Stimulated activated CD8-positive, alpha-beta memory T cell treated with anti-CD3 and anti-CD28 coated beads, Interleukin-12 subunit alpha, Interleukin-12 subunit beta, amount 100 ng/mL, for 24 hours (primary cell): ENCODE measurements around the gene CCDC142.

Experiments used
- DNase-seq: peaks from one replicate; pipeline ENCODE4 v3.0.0-alpha.2; 2020; ENCODE audit errors: extremely low read depth

CCDC142 gene

DNA sequence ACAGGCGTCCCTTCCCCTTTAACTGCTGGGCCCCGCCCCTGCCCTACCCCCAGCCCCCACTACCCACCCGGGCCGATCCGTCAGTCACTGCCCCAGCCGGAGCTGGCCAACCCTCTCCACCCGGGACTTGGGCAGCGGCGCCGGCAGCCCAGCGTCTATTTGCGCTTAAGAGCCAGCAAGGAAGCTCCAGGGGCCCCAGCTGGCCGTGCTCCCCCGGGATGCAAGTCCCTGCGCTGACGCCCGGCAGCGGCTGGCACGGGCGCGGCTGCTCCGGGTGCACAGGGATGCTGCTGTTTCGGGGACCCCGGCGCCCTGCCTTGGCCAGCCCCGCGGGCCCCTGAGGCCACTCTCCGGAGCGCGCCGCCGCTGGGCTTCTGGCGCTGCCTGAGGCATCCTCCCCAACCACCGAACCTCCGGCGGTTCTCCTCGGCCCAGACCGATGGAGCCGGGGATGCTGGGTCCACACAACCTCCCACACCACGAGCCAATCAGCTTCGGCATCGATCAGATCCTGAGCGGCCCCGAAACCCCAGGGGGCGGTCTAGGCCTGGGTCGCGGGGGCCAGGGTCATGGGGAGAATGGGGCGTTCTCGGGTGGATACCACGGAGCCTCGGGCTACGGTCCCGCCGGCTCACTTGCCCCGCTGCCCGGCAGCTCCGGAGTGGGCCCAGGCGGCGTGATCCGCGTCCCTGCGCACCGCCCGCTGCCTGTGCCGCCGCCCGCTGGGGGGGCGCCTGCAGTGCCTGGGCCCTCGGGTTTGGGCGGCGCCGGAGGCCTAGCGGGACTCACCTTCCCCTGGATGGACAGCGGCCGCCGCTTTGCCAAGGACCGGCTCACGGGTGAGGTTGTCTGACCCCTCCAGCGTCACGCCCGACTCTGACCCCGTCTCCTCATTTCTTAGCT is 31.8 kb upstream of the CCDC142 start, which contains the start of gene TLX2:
Gene TLX2, plus strand, starts transcription at position 83 of the 903 bp plus-strand sequence. Its CDS starts 357 bp downstream, at position 440.
- no peak for DNase-seq

DNA sequence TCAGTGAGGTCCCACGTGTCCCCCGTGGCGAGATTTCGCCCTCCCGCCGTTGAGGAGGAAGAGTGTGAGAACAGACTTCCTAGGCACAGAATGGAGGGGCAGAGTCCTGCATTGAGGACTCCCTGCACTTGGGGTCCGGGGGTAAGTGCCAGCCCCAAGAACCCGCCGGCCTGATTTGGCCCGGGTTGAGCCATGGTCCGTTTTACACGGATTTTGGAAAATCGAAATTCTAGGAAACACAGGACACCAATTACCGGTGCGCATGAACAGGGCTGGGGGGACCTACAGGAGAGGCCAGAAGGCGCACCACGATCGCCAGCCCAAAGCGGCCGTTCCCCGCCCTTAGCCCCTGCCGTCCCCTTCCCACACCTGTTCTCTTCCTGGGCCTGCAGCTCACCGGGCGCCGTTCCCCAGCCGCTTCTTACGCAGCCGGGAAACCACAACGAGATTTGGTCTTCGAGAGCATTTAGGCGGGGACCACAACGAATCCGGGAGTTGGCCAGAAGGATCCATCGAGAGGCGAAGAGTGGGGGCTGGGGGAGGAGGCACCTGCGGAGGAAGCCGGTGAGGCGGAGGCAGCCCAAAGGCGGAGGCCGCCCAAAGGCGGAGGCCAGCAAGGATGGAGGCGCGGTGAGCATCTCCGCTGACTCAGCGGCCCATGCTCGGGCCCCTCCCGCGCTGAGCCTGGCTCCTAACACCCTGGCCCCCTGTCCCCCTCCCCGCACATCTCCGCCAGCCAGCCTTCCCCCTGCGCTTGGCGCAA is 31.0 kb upstream of the CCDC142 start:
- DNase-seq: no peak

DNA sequence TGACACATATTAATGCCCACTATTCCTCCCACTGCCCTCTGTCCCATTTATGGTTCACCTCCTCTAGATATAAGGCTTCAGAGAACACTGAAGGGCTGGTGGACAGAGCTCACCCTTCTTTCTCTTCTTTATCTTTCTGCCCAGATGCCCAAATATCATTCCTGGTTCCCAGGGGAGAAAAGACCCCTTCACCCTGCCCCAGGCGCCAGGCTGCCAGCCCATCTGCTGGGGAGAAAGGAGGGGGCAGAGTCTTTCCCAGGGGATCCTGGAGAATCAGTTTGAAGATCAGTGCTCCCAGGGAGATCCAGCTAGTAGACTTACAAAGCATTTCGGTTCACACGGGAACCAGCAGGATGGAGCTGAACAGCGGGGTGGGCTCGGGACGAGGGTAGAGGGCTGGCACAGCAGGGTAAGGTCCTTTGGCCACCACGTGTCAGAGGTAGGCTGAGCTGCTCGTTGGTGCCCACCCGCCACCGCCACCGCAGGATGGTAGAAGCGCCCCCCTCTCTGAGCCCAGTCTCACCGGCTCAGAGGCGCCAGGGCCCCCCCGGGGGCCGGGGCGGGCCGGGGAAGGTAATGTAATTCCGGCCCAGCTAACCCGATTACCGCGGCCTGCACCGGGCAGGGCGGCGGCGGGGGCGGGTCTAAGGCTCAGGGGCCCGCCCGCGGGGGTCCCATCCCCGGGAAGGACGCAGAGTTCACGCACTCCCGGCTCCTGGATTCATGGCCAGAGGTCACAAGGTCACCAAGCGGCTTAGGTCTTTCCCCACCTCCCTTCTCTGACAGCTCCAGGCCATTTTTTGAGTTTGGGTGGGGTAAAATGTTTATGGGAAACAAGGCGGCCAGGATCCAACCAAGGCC is 30.2 kb upstream of the CCDC142 start:
- DNase-seq: no peak

DNA sequence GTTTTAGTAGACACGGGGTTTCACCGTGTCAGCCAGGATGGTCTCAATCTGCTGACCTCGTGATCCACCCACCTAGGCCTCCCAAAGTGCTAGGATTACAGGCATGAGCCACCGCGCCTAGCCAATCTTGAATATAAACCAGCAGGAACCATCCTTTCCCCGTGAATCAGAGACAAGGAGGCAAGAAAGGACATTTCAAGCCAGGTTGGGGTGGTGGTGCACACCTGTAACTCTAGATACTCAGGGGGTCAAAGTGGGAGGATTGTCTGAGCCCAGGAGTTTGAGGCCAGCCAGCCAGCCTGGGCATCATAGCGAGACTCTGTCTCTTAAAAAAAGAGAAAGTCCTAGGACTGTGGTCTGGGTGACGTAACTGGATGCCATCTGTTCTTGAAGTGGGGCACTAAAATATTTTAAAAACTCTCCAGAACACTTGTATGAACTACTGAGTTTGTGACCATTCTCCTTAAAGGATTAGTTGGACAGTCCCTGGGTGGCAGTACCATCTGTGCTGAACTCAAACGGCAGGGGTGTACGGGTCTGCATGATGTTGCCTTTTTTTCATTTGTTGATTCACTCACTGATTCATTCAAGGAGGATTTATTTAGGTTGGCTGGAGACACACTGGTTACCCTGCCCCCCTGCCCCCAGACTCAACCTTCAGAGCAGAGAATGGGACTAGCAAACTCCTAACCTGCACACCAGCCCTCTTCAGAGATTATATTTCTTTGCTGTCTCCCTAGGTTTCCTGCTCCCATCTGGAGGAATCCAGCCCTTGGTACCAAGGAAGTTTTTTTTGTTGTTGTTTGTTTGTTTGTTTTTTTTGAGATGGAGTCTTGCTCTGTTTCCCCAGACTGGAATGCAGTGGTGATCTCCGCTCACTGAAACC is 28.5 kb upstream of the CCDC142 start:
- DNase-seq: no peak

DNA sequence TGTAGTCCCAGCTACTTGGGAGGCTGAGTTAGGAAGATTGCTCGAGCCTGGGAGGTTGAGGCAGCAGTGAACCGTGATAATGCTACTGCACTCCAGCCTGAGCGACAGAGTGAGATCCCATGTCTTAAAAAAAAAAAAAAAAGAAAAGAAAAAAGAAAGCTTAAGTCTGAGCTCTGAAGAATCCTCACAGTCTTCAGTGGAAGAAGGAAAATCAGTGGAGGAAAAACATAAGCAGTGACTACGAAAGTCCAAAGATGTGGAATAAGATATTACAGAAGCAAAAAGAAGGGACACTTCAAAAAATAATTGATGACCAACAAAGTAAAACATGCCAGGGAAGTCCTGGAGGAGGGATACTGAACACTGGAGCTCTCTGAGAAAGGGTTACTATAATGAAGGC is 27.5 kb upstream of the CCDC142 start:
- DNase-seq: no peak

DNA sequence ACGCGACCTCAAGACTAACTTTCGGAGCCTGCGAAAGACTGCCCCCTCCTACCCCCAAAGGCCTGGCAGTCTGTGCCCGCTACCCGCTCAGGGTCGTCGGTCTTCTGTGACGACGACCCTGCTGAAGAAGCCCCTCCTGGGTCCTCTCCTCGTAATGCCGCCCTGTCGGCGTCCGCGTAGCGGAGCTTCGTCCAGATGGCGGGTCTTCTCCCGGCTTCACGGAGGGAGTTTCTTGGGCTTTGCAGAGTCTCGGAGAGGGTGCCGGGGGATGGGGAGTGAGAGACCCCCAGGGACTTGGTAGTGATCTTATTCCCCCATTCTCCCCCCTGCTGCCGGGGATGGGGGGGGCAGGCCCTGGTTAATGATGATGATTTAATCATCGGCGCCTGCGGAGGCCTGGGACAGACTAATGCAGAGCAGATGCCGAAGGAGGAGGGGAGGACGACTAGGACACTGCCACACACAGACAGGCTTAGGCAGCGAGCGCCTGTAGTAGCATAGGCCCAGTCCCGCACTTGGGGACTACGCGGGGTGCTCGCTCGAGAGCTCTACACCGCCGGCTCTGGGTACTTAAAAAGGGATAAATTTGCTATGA is 25.2 kb upstream of the CCDC142 start:
- no peak for DNase-seq

DNA sequence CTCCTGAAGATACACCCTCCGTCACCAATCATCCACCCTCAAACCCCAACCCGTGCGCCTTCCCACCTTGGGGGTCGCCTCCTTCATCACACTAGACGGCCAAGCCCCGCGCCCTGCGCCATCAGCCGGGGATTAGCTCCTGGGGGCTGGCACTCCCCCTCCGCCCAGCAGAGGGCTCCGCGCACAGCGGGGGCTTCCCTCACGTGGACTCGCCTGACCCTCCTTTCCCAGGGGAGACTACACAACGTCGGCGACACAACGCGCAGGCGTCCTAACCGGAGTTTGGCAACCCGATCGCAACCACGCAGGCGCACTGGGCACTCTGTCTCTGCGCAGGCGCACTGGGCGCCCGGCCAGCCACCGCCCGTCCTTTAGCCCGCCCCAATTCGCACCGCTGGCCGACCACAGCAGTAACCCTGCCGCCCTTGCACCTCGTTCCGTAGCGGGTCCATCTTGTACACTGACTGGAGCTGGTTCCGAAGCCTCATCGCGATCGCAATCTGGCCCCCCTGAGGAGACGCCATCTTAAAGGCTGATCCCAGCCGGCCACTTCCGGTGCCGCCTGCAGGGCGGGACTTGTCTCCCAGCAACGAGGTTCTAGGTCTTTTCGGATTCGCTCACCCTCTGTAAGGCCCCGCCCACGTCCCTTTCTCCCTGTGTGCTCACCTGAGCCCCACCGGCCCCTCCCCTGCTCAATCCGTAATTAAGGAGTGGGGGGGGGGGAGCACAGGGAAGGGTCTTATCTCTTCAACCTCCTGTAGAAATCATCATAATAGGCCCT is 24.5 kb upstream of the CCDC142 start, which contains the start of gene PCGF1:
Gene PCGF1, minus strand, starts transcription at position 551 of the 781 bp plus-strand sequence. Its CDS starts 27 bp downstream, at position 524.
- peak; percentile 96 for DNase-seq

DNA sequence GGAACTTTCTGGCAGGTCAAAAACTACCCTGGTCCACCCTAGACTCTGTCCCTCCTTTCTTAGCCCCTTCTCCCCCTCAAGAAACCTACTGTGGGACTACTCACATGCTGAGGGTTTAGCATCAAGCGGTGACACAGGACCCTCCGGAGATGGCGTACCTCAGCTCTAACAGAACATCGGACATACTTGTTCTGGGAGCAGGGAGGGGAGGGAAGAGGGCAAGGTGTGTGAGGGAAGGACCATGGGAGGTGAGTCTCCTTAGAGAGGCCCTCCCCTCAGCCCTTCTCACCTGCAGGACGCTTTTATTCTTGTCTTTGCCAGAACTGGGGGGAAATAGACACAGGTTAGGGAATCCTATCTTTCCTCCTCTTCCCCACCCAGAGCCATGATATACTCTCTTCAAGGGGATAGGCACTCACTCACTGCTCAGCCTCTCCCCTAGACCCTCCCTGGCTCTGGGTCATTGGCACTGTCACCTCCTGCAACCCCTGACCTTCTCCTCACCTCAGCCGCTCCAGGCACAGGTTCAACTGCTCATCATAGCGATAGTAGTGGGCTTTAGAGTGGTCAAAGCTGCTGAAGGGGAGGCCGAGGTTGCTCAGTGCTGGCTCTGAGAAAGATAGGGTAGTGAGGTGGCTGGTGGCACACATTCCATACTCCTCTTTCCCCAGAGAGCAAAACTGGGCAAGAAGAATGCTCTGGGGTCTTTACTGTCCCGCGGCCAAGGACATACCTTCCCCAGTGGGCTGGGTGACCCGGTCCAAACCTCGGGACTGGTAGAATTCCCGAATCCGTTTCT is 22.8 kb upstream of the CCDC142 start:
- DNase-seq: no peak

DNA sequence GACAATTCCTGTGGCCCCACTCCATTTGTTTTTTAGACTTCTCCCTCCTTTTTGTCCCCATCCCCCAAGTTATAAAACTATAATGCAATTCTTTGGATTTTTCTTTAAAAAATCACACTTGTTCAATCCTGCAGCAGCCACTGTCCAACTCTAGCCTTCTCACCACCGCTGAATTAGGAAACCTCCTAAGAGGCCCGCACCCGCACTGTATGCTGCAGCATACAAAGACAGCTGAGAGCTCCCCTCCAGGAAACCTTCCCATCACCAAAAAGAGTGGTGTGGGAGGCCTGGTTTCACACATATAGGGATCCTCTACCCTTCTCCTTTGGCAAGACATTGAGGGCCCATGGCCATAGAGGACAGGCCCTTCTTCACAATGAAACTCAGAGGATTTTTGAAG is 21.8 kb upstream of the CCDC142 start:
- no peak for DNase-seq

DNA sequence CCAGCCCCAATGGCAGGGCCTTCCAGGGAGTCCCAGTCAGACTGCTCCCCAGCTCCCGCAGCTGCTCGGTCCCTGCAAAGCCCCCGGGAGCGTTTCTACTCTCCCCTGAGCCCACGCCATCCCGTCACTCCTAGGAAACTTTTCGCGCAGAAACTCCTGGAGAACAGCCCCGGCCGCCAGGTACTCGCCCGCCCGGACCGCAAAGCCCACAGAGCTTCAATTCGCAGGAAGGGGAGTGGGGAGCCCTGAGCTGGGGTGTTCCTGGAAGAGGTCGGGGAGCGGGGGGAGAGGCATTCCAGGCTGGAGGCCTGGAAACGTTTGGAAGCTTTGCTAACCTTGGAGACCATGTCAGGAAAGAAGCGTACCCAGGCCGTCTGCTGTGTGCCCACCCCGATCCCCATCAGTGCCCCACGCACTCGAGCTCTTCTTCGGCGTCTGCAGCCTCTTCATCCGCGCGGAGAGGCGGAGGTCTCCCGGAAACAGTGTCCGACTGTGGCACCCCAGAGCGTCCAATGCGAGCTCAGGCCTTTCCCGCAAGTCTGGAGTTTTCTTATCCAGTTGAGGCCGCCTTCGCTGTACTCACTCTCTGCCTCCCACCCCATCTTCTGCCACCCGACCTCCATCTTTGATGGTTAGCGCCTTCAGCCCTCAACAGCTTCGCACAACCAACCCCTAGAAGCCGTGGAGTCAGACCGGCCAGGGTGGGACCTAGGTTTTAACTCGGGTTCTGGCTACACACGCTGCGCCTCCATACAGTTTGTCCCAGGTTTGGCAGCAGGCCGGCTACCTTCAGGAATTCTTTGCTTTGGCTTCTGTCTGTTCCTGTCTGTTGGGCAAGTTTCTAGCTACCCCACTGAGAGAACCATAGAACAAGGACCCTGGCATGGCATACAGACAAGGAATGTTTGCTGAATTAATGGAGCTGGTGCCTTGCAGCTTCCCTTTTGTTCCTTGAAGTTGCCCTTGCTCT is 21.0 kb upstream of the CCDC142 start:
- DNase-seq: no peak

DNA sequence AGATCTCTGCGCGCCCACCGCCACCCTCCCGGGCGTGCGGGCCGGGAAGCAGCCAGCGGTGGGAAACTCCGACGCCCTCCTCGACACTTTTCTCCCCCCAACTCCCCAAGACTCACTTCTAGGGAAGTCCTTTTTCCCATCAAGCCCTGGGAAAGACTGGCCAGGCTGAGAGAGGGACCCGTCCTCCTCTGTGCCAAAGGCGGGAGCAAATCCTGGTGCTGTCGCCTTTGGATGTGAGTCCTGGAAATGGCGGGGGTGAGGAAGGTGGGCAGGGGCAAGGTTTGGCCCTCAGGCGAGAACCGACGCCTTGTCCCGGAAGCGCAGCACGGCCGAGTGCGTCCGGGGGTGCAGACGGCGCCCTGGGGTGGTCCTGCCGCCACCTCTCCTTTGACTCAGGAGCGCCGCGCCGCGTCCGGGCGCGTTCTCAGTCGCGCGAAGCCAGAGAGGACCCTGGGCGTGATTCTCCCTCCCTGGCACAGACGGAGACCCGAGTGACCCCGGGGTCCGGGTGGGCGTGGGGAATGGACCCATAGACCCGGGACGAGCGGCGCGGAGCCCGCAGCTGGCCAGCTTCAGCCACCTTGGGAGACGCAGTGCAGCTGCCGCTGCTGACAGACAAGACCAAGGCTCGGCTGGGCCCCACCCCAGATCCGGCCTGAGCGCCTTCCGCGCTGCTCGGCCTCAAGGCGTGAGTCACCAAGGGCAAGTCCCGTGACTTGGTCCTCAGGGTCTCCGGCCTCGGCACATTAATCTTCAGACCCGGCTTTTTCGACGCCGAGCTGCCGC is 20.1 kb upstream of the CCDC142 start:
- no peak for DNase-seq

DNA sequence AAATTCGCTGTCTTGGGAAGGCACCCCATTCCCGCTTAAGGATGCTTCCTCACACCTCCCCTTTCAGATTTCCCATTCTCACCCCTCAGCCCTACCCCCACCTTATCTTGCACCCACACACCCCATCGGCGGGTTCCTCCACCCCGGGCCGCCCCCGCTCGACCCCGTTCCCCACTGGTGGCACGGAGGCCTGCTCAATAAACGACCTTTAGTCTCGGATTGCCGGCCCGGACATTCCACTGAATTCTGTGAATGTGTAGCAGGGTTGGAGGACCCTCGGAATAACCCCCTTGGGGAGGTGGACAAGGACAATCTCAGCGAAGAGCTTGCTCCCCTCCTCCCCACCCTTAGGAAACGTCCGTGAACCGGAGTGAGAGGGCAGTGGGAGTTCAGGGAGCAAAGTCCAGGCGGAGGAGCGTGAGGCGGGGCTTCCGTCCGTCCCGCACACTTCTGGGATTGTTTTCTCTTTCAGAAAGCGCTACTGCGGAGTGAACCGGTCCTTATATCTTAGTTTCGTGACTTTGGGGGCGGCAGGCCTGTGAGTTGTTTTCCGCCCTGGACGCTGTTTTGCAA is 19.4 kb upstream of the CCDC142 start:
- no peak for DNase-seq

DNA sequence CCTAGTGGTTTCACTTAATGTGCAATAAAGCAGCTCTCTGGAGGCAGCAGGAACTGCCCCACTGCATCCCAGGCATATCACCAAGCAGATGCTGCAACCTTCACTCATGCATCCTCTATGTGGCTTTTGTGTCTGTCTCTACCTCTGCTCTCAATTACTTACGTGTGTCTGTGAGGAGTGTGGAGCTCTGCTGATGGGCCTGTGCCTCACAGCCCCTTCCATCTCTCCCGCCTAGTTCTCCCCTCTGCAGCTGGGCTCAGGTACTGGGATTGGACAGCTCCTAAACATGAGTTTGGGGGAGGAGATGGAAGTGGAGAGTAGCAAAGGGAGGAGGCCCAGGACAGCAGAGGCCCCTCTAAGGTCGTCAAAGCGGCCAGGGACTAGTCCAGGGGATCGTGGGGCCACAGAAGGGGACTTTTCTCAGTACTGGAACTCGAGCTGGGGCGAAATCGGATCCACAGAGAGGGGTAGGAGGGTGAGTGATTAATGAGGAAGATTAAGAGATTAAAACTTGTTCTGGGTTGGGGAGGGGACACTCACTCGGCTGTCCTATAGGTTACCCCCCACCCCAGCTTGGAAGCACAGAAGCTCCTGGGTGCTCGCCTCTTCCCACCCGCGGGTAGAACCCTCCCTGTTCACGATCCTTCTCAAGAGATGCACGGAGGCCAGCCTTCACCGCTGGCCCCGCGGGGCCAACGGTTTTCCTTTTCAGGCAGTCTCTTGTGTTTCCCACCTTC is 18.7 kb upstream of the CCDC142 start:
- DNase-seq: no peak

DNA sequence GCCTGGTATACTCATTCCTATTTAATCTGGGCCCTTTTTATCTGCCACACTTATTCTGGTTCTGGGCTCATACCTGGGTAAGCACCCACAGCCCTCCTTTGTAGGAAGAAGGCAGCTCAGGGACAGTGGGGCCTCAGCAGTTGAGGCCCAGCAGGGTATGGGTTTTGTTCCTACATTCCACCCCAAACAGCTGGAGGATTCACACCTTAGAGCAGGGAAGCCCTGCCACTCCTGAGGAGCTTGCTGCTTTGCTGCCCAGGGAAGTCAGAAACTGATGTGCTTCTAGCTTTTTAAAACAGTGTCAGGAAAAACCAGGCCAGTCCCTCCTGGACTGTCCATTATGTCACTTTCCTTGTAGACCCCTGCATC is 17.8 kb upstream of the CCDC142 start:
- no peak for DNase-seq

DNA sequence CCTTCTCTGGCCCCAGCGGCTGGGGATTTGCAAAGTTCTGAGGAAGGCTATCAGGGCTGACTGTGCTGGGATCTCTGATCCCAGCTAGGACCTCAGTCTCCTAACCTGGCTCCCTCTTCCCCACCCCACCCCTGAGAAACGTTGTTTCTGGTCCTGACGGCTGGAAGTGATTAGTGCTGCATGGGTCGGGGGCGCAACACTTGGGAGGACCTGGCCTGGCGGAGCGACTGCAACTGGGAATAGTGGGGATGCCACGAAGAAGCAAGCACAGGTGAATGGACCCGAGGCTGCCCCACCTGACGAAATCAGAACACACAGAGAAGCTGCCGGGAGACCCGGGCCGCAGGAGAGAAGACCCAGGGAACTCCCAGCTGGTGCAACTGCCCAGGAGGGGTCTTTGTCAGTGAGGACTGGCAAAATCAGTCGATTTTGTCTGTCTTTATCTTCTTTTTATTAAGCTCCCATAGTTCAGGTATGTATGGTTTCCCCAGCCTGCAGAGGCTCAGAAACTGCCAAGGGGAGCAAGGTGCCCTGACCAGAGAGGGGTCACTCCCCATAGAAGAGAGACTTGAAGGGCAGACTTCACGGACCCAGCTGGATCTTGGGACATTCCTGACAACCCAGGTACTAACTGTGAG is 17.3 kb upstream of the CCDC142 start:
- DNase-seq: no peak
